CD4-positive, alpha-beta T cell treated with Interferon alpha-2 for 1 hour (primary cell): Measurements from ENCODE around the gene GNAS.

Experiments
- DNase-seq, 2 donors: peaks; one replicate each; pipeline ENCODE4 v3.0.0-alpha.2; 2020 to 2022

Gene GNAS

GRCh38 chr20:58854638-58855471 is 2.3 kb downstream of the GNAS start:
- DNase-seq = no peak

GRCh38 chr20:58855506-58856389 is 3.2 kb downstream of the GNAS start:
- no peak for DNase-seq

GRCh38 chr20:58863044-58863790 is 10.7 kb downstream of the GNAS start:
- DNase-seq = no peak

- DNase-seq = peak in 1 of 2 donors; percentile 39
Measured at GRCh38 chr20:58864346-58864745, 11.8 kb downstream of the GNAS start.

- DNase-seq = no peak
Measured at GRCh38 chr20:58865843-58866242, 13.3 kb downstream of the GNAS start.

- no peak for DNase-seq
Measured at GRCh38 chr20:58867211-58867610, 14.7 kb downstream of the GNAS start.

GRCh38 chr20:58868795-58869194 is 16.3 kb downstream of the GNAS start:
- DNase-seq = no peak

- no peak for DNase-seq
Measured at GRCh38 chr20:58869662-58870227, 17.2 kb downstream of the GNAS start.

- peak; percentile 51 to 67 for DNase-seq
Measured at GRCh38 chr20:58870293-58871014, 17.9 kb downstream of the GNAS start.

GRCh38 chr20:58871533-58872102 is 19.1 kb downstream of the GNAS start:
- no peak for DNase-seq

- DNase-seq = no peak
Measured at GRCh38 chr20:58874469-58874868, 22.0 kb downstream of the GNAS start.

- DNase-seq = no peak
Measured at GRCh38 chr20:58875111-58875510, 22.6 kb downstream of the GNAS start.

- no peak for DNase-seq
Measured at GRCh38 chr20:58875541-58876134, 23.1 kb downstream of the GNAS start.

- DNase-seq = no peak
Measured at GRCh38 chr20:58876437-58876836, 23.9 kb downstream of the GNAS start.

- DNase-seq = no peak
Measured at GRCh38 chr20:58877050-58877975, 24.8 kb downstream of the GNAS start.

GRCh38 chr20:58877976-58878360 is 25.5 kb downstream of the GNAS start:
- DNase-seq = peak; percentile 46 to 55

GRCh38 chr20:58878399-58878798 is 25.9 kb downstream of the GNAS start:
- DNase-seq = no peak

GRCh38 chr20:58880441-58880840 is 27.9 kb downstream of the GNAS start:
- no peak for DNase-seq

- peak in 1 of 2 donors; percentile 29 for DNase-seq
Measured at GRCh38 chr20:58880994-58881752, 28.7 kb downstream of the GNAS start.
